ENCODE results near the gene PSAT1. TPM values are rescaled to one million over a fixed set of nuclear protein-coding genes. Genes with fewer than 3 reads are reported as not detected.

PSAT1 gene
- total RNA-seq, 4 donors from 2014 or later, result 4.5 to 11.6 (median 7.9) TPM

DNA sequence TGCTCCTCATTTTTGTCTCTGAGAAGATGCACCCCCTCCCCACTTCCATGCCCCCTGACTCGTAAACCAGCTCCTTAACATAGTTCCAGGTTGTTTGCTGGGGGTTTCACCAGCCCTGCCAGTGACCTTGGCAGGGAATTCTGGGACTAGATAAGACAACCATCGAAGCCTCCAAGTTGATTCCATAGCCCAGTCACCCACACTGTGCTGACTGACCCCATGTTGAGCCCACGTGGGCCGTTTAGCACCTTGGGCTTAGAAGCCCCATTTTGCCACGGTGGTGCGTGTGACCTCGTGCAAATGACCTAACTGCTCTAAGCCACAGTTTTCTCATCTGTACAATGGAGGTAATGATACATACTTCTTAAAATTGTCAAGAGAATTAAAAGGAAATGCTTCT, 24.6 kb downstream of the PSAT1 start:
- DNase-seq (ENCODE audit: low spot score in 2 of 2), result no peak
- no peak overlapping the region for H3K27ac ChIP-seq
- peaks cover 0 to 9% (median 0%) of the 10 kb centered on the region in 4 donors for H3K4me1 ChIP-seq
- no peak overlapping the region for H3K4me3 ChIP-seq
- no peaks in the 10 kb centered on the region for H3K9me3 ChIP-seq
- peaks cover 0 to 56% (median 0%) of the 10 kb centered on the region in 3 donors for H3K36me3 ChIP-seq
- TF ChIP-seq, protein P1, sequence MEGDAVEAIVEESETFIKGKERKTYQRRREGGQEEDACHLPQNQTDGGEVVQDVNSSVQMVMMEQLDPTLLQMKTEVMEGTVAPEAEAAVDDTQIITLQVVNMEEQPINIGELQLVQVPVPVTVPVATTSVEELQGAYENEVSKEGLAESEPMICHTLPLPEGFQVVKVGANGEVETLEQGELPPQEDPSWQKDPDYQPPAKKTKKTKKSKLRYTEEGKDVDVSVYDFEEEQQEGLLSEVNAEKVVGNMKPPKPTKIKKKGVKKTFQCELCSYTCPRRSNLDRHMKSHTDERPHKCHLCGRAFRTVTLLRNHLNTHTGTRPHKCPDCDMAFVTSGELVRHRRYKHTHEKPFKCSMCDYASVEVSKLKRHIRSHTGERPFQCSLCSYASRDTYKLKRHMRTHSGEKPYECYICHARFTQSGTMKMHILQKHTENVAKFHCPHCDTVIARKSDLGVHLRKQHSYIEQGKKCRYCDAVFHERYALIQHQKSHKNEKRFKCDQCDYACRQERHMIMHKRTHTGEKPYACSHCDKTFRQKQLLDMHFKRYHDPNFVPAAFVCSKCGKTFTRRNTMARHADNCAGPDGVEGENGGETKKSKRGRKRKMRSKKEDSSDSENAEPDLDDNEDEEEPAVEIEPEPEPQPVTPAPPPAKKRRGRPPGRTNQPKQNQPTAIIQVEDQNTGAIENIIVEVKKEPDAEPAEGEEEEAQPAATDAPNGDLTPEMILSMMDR (IDR thresholded peaks at IDR 0.05), result no peak
- TF ChIP-seq EP300 (IDR thresholded peaks at IDR 0.05) (no peak), POLR2A (IDR thresholded peaks at IDR 0.05) (no peak)
- 91 to 95% methylated on average over 7 of the region's 7 CpGs for WGBS, 2 donors
- H3K27me3 ChIP-seq, result no peaks in the 10 kb centered on the region

DNA sequence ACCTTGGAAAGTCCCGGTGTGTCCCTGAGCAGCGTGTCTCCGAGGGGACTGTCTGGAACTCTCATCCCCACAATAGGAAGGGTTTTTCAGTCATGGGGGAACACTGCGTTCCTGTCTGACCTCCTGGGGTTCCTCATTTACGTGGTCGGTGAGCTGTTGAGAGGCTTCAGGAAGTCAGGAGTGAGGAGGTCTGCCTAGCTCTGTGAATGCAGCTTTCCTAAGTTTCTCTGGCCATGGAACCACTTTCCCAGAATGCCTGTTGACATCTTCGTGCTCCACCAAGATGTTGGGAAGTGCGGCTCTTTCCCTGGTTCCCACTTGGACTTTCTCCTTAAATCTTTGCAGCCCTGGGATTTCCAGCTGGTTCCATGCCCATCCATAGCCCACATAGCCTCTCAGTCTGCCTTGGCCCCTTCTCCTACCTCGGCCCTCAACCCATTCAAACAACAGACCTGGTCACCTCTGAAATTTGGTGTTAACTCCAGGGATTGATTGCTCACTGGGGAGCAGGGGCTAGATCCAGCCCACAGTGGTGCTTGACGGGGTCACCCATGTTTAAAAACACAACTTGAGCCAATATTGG, 27.2 kb downstream of the PSAT1 start:
- Histone ChIP-seq H3K9me3 (no peaks in the 10 kb centered on the region), H3K36me3 (peaks cover 0 to 50% (median 0%) of the 10 kb centered on the region in 3 donors), H3K27ac (no peak overlapping the region), H3K4me3 (no peak overlapping the region), H3K27me3 (no peaks in the 10 kb centered on the region), H3K4me1 (peaks cover 0 to 9% (median 0%) of the 10 kb centered on the region in 4 donors)
- no peak for DNase-seq (ENCODE audit: low spot score in 2 of 2)
- 80% methylated on average over 10 of the region's 10 CpGs for WGBS, 2 donors
- TF ChIP-seq POLR2A (IDR thresholded peaks at IDR 0.05), result no peak
- TF ChIP-seq, protein P1 (IDR thresholded peaks at IDR 0.05), result no peak
- TF ChIP-seq EP300 (IDR thresholded peaks at IDR 0.05), result no peak

DNA sequence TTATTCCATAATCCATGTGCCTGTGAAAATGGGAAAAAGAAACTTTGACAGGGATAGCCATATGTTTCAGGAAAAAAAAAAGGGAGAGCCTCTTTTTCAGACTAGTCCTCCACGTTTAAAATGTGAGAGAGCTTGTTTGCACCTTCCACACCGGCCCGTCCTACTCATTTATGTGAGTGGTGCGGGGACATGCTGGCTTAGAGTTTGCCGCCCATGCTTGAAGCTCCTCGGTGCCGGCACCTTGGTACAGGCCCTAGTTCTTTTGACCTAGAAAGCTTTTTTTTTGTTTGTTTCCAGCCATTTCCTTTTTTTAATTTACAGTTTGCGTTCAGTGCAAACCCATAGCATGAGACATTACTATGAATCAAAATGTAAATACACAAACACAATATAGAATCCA, 27.8 kb downstream of the PSAT1 start:
- Histone ChIP-seq H3K4me1 (peaks cover 0 to 9% (median 0%) of the 10 kb centered on the region in 4 donors), H3K36me3 (peaks cover 0 to 50% (median 0%) of the 10 kb centered on the region in 3 donors), H3K9me3 (no peaks in the 10 kb centered on the region), H3K4me3 (no peak overlapping the region), H3K27ac (no peak overlapping the region), H3K27me3 (no peaks in the 10 kb centered on the region)
- DNase-seq (ENCODE audit: low spot score in 2 of 2), result no peak
- 88 to 94% methylated on average over 8 of the region's 8 CpGs for WGBS, 2 donors
- TF ChIP-seq EP300 (IDR thresholded peaks at IDR 0.05), result no peak
- TF ChIP-seq, protein P1 (IDR thresholded peaks at IDR 0.05), result no peak
- TF ChIP-seq POLR2A (IDR thresholded peaks at IDR 0.05), result no peak

DNA sequence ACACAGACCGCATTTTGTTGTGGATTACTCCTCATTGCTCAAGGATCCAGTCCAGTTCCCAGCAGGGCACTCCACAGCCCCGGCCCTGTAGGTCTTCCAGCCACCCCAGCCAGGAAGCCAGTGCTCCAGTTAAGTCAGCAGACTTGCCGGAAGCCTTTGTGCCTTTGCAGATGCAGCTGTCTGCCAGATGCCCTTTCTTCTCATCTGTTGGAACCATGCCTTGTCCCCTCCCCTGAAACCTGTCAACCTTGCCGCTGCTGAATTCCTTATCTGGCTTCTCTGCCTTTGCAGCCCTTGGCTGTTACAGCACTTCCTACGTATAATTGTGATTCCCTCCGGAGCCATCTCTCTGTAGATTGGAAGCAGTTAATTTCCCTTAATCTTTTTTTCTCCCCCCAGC, 28.4 kb downstream of the PSAT1 start:
- no peaks in the 10 kb centered on the region for H3K9me3 ChIP-seq
- no peaks in the 10 kb centered on the region for H3K27me3 ChIP-seq
- H3K4me1 ChIP-seq, result peaks cover 0 to 9% (median 0%) of the 10 kb centered on the region in 4 donors
- no peak overlapping the region for H3K4me3 ChIP-seq
- H3K36me3 ChIP-seq, result peaks cover 0 to 49% (median 0%) of the 10 kb centered on the region in 3 donors
- TF ChIP-seq POLR2A (IDR thresholded peaks at IDR 0.05) (no peak), EP300 (IDR thresholded peaks at IDR 0.05) (no peak)
- TF ChIP-seq, protein P1 (IDR thresholded peaks at IDR 0.05), result no peak
- no peak overlapping the region for H3K27ac ChIP-seq
- WGBS, 2 donors, result 51 to 70% methylated on average over 6 of the region's 6 CpGs
- DNase-seq (ENCODE audit: low spot score in 2 of 2), result no peak

DNA sequence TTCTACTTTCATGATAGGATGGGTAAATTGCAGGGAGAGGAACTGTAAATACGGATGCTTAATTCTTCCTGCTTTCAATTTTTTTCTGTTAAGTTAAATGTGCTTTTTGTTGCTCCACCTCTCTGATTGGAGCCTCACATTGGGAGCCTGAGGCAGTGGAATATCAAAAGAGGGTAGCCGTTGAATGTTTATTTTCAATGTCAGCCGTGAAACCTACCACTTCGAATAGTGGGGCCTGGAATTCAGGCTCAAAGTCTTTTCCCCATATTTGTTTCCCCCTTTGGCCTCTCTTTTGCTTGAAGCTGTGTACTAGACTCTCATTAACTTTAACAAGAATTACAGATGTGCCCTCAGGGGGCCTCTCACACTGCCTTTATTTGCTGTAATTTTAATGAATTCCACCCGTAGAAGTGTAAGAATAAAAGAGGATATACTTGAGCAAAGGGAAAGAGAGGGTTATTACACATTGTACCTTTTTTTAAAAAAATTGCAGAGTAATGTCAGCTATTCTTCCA, 29.0 kb downstream of the PSAT1 start:
- H3K9me3 ChIP-seq, result no peaks in the 10 kb centered on the region
- peaks cover 0 to 9% (median 0%) of the 10 kb centered on the region in 4 donors for H3K4me1 ChIP-seq
- WGBS, 2 donors, result 48 to 63% methylated on average over 5 of the region's 5 CpGs
- peaks cover 0 to 53% (median 0%) of the 10 kb centered on the region in 3 donors for H3K36me3 ChIP-seq
- no peak overlapping the region for H3K4me3 ChIP-seq
- H3K27me3 ChIP-seq, result no peaks in the 10 kb centered on the region
- DNase-seq (ENCODE audit: low spot score in 2 of 2), result no peak
- TF ChIP-seq EP300 (IDR thresholded peaks at IDR 0.05) (no peak), POLR2A (IDR thresholded peaks at IDR 0.05) (no peak)
- TF ChIP-seq, protein P1 (IDR thresholded peaks at IDR 0.05), result no peak
- no peak overlapping the region for H3K27ac ChIP-seq

All from tibial nerve (tissue), 4 donors.